Right atrium auricular region (tissue), 2 donors: ENCODE measurements around the gene TRAPPC10. TPM values are rescaled to one million over a fixed set of nuclear protein-coding genes. Genes with fewer than 3 reads are reported as not detected.

ENCODE experiments used
- total RNA-seq, 2 donors: library from RNA; depleted of rRNA; stranded (reverse); fragments of >200 nt; gene quantifications; one replicate each; pipeline ENCODE4 v1.1.0, GENCODE V29; 2016

TRAPPC10 gene
- total RNA-seq, 2 donors from 2014 or later, result 18.2 to 19.7 TPM

Other genes starting within 250 kb of the TRAPPC10 start
- gene CSTB, start 236.0 kb upstream of the TRAPPC10 start, total RNA-seq, result 1 to 10 TPM; 8.3 to 8.4 TPM
- 1 to 10 TPM; 5.7 to 10.0 TPM for gene RRP1, start 222.7 kb upstream of the TRAPPC10 start, total RNA-seq
- 10 to 100 TPM; 41.3 to 42.5 TPM for gene AGPAT3, start 147.1 kb upstream of the TRAPPC10 start, total RNA-seq
- gene PWP2, start 95.1 kb downstream of the TRAPPC10 start, total RNA-seq, result 10 to 100 TPM in 1 of 2 donors, 1 to 10 TPM in 1; 3.1 to 10.4 TPM
- gene GATD3, start 121.4 kb downstream of the TRAPPC10 start, total RNA-seq, result 10 to 100 TPM; 10.5 TPM
- 1 to 10 TPM; 1.0 to 1.1 TPM for gene ICOSLG, start 228.6 kb downstream of the TRAPPC10 start, total RNA-seq
- not detected for gene DNMT3L, start 249.6 kb downstream of the TRAPPC10 start, total RNA-seq